HCT116 (cell line): ENCODE measurements around the gene NOX3. TPM values are rescaled to one million over a fixed set of nuclear protein-coding genes. Genes with fewer than 3 reads are reported as not detected.

ENCODE experiments used
- ATAC-seq: fragments of 200-7000 bp; cut with Tn5 transposase; 2 replicates; pipeline ENCODE4 v1.9.1; 2020; ENCODE audit warnings: mild to moderate bottlenecking, moderate library complexity
- BruUV-seq: library from RNA; stranded (reverse); fragments of 400-500 nt; replicated peaks from 2 replicates; lab custom pipeline; 2021; lab: Mats Ljungman, UMichigan
- CTCF ChIA-PET: fragments of 300-600 bp; sonication (Branson Sonifier 250); formaldehyde crosslinking; loops from one replicate; lab custom pipeline; 2021; ENCODE audit warnings: antibody characterized with exemption; lab: Charles Lee
- POLR2A ChIA-PET: fragments of 300-600, 350-600 bp; sonication (Branson Sonifier 250); formaldehyde crosslinking; loops from one replicate; lab custom pipeline; 2021; ENCODE audit warnings: antibody characterized with exemption; lab: Charles Lee
- RAD21 ChIA-PET, 2 experiments: fragments of 300-600 bp; sonication (Branson Sonifier 250); formaldehyde crosslinking; loops; one replicate each; lab custom pipeline; 2023; ENCODE audit warnings: low total read pairs in 2 of 2; ENCODE audit not compliant: uncharacterized antibody in 2 of 2, unreplicated experiment in 2 of 2, low non-redundant PET in 1 of 2; lab: Charles Lee
- DNase-seq: peaks from one replicate; pipeline ENCODE4 v3.0.0-alpha.2; 2010; ENCODE audit warnings: low read depth, low spot score
- H2AFZ ChIP-seq: fragments of 200-600 bp; shearing (Covaris generic), sonication (generic); 2 replicates; pipeline ENCODE4 v1.6.1; 2017; ENCODE audit warnings: low read depth, mixed run types, mixed read lengths, antibody characterized with exemption, low read length; ENCODE audit not compliant: poor library complexity, severe bottlenecking
- H3K27ac ChIP-seq: 2 replicates; pipeline ENCODE4 v1.5.1; 2012; ENCODE audit warnings: low read depth, low read length
- H3K27me3 ChIP-seq: fragments of 200-600 bp; sonication (generic); 2 replicates; pipeline ENCODE4 v1.6.1; 2016; ENCODE audit warnings: mixed run types, low read length, mixed read lengths; ENCODE audit not compliant: insufficient read depth
- H3K36me3 ChIP-seq, 2 experiments: fragments of 200-500 bp in 1 of 2; fragments of 200-600 bp in 1 of 2; sonication (Bioruptor generic) in 1 of 2; sonication (generic) in 1 of 2; 2 replicates each; pipeline versions ENCODE4 v1.5.1 to v1.6.1; 2014 to 2016; ENCODE audit warnings: low read length in 2 of 2, inconsistent platforms in 1 of 2, mixed read lengths in 1 of 2, mixed run types in 1 of 2; ENCODE audit not compliant: insufficient read depth in 2 of 2, control insufficient read depth in 1 of 2
- H3K4me1 ChIP-seq, 2 experiments: fragments of 200-600 bp in 1 of 2; sonication (generic) in 1 of 2; 2 replicates each; pipeline versions ENCODE4 v1.5.1 to v1.6.1; 2012 to 2017; ENCODE audit warnings: low read length in 2 of 2, inconsistent platforms in 1 of 2, mild to moderate bottlenecking in 1 of 2, mixed read lengths in 1 of 2, mixed run types in 1 of 2, moderate library complexity in 1 of 2; ENCODE audit not compliant: insufficient read depth in 2 of 2, control insufficient read depth in 1 of 2
- H3K4me2 ChIP-seq: fragments of 200-600 bp; sonication (generic); 2 replicates; pipeline ENCODE4 v1.6.1; 2017; ENCODE audit warnings: mixed run types, low read length, mixed read lengths
- H3K4me3 ChIP-seq, 2 experiments: fragments of 200-600 bp in 1 of 2; sonication (generic) in 1 of 2; replicated peaks in 1 of 2; 2 replicates each; pipeline ENCODE4 v1.5.1; 2011 to 2016; ENCODE audit warnings: low read length in 2 of 2, control low read depth in 1 of 2, low read depth in 1 of 2, mild to moderate bottlenecking in 1 of 2, mixed read lengths in 1 of 2, mixed run types in 1 of 2
- H3K79me2 ChIP-seq: fragments of 200-600 bp; sonication (generic); 2 replicates; pipeline ENCODE4 v1.6.1; 2017; ENCODE audit warnings: mild to moderate bottlenecking, mixed run types, low read length, moderate library complexity, mixed read lengths; ENCODE audit not compliant: insufficient read depth
- H3K9ac ChIP-seq: fragments of 200-600 bp; sonication (generic); 2 replicates; pipeline ENCODE4 v1.6.1; 2016; ENCODE audit warnings: low read length, mixed read lengths
- H3K9me2 ChIP-seq: fragments of 200-600 bp; sonication (generic), shearing (Covaris generic); 2 replicates; pipeline ENCODE4 v1.6.1; 2017; ENCODE audit warnings: mixed run types, mild to moderate bottlenecking, moderate library complexity; ENCODE audit not compliant: insufficient read depth
- H3K9me3 ChIP-seq, 2 experiments: fragments of 200-500 bp in 1 of 2; fragments of 200-600 bp in 1 of 2; sonication (Bioruptor generic) in 1 of 2; sonication (generic) in 1 of 2; 2 replicates each; pipeline ENCODE4 v1.6.1; 2014 to 2017; ENCODE audit warnings: low read length in 2 of 2, mixed read lengths in 2 of 2, inconsistent platforms in 1 of 2, low read depth in 1 of 2, mild to moderate bottlenecking in 1 of 2, mixed run types in 1 of 2, moderate library complexity in 1 of 2; ENCODE audit not compliant: control insufficient read depth in 1 of 2, insufficient read depth in 1 of 2
- H4K20me1 ChIP-seq: fragments of 200-600 bp; sonication (generic), shearing (Covaris generic); 2 replicates; pipeline ENCODE4 v1.6.1; 2017; ENCODE audit warnings: mixed run types, mild to moderate bottlenecking, moderate library complexity; ENCODE audit not compliant: insufficient read depth
- ELF1 ChIP-seq: IDR thresholded peaks from 2 replicates; pipeline ENCODE4 v1.6.1; 2012; ENCODE audit warnings: low read depth, borderline replicate concordance
- RAD21 ChIP-seq: IDR thresholded peaks from 2 replicates; pipeline ENCODE4 v1.6.1; 2012; ENCODE audit warnings: low read depth, mild to moderate bottlenecking
- SRF ChIP-seq: IDR thresholded peaks from 2 replicates; pipeline ENCODE4 v1.6.1; 2012; ENCODE audit warnings: low read depth
- TCF7L2 ChIP-seq: IDR thresholded peaks from 2 replicates; pipeline ENCODE4 v1.7.0; 2011; ENCODE audit warnings: borderline replicate concordance, inconsistent platforms; ENCODE audit not compliant: insufficient read depth, insufficient read length; ENCODE audit errors: extremely low read depth
- YY1 ChIP-seq: IDR thresholded peaks from 2 replicates; pipeline ENCODE4 v1.6.1; 2011; ENCODE audit warnings: low read length, low read depth, moderate library complexity, mild to moderate bottlenecking; ENCODE audit not compliant: insufficient replicate concordance; ENCODE audit errors: extremely low read depth
- ZFX ChIP-seq: fragments of 450-650 bp; IDR thresholded peaks from 2 replicates; pipeline ENCODE4 v1.6.1; 2017
- ZNF274 ChIP-seq: fragments of 200-500 bp; sonication (Bioruptor generic); IDR thresholded peaks from 2 replicates; pipeline ENCODE4 v1.6.1; 2014; ENCODE audit warnings: mild to moderate bottlenecking, low read depth, low read length, inconsistent platforms
- intact Hi-C: fragments of 100-400 bp; cut with micrococcal nuclease; formaldehyde crosslinking; loops from 2 replicates; pipeline ENCODE4 v1.10.0; 2022
- total RNA-seq: library from RNA; stranded (reverse); gene quantifications from one replicate; pipeline ENCODE4 v1.2.1, GENCODE V29; 2021; ENCODE audit not compliant: unreplicated experiment
- TF ChIP-seq, protein P1 (sequence below): IDR thresholded peaks from 2 replicates; pipeline ENCODE4 v1.6.1; 2012
- TF ChIP-seq, protein P2 (sequence below): IDR thresholded peaks from 2 replicates; pipeline ENCODE4 v1.6.1; 2012; ENCODE audit warnings: low read depth

Gene NOX3
- total RNA-seq, 1 experiment from 2014 or later, result not detected

GRCh38 chr6:155352130-155352420 lies 103.6 kb downstream of the NOX3 start:
- TF ChIP-seq RAD21, result no peak
- TF ChIP-seq YY1, result no peak
- no peak for TF ChIP-seq SRF
- TF ChIP-seq, protein P1, sequence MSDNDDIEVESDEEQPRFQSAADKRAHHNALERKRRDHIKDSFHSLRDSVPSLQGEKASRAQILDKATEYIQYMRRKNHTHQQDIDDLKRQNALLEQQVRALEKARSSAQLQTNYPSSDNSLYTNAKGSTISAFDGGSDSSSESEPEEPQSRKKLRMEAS, result no peak
- TF ChIP-seq ELF1, result no peak
- no peak for TF ChIP-seq ZFX
- no peak for TF ChIP-seq TCF7L2
- TF ChIP-seq, protein P2, sequence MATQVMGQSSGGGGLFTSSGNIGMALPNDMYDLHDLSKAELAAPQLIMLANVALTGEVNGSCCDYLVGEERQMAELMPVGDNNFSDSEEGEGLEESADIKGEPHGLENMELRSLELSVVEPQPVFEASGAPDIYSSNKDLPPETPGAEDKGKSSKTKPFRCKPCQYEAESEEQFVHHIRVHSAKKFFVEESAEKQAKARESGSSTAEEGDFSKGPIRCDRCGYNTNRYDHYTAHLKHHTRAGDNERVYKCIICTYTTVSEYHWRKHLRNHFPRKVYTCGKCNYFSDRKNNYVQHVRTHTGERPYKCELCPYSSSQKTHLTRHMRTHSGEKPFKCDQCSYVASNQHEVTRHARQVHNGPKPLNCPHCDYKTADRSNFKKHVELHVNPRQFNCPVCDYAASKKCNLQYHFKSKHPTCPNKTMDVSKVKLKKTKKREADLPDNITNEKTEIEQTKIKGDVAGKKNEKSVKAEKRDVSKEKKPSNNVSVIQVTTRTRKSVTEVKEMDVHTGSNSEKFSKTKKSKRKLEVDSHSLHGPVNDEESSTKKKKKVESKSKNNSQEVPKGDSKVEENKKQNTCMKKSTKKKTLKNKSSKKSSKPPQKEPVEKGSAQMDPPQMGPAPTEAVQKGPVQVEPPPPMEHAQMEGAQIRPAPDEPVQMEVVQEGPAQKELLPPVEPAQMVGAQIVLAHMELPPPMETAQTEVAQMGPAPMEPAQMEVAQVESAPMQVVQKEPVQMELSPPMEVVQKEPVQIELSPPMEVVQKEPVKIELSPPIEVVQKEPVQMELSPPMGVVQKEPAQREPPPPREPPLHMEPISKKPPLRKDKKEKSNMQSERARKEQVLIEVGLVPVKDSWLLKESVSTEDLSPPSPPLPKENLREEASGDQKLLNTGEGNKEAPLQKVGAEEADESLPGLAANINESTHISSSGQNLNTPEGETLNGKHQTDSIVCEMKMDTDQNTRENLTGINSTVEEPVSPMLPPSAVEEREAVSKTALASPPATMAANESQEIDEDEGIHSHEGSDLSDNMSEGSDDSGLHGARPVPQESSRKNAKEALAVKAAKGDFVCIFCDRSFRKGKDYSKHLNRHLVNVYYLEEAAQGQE, result no peak
- no peak for TF ChIP-seq ZNF274
- TF ChIP-seq, all 23 proteins: peak for 0
- DNase-seq, result no peak
- H3K27ac ChIP-seq, result no peak overlapping the region
- no peak overlapping the region for H3K9ac ChIP-seq
- H3K9me3 ChIP-seq, result 0 out of 4 replicates have a peak, but pooled peaks cover 0 to 7% of the 10 kb centered on the region in 2 experiments
- no peak overlapping the region for H3K4me2 ChIP-seq
- no peak overlapping the region for H3K4me3 ChIP-seq
- ChIA-PET CTCF (no interaction called here), POLR2A (no interaction called here), RAD21 (no interaction called here)
- no peaks in the 10 kb centered on the region for H3K9me2 ChIP-seq
- no TSS peak for BruUV-seq
- intact Hi-C loops, result no loop called here
- no peaks in the 10 kb centered on the region for H3K4me1 ChIP-seq
- no peaks in the 10 kb centered on the region for H3K27me3 ChIP-seq
- no peaks in the 10 kb centered on the region for H3K36me3 ChIP-seq
- no peak for ATAC-seq
- no peaks in the 10 kb centered on the region for H4K20me1 ChIP-seq
- H3K79me2 ChIP-seq, result no peaks in the 10 kb centered on the region
- H2AFZ ChIP-seq, result no peak overlapping the region
